ENCODE results near the gene PARD3B. TPM values are rescaled to one million over a fixed set of nuclear protein-coding genes. Genes with fewer than 3 reads are reported as not detected.

Gene PARD3B
- total RNA-seq, 1 donor from 2014 or later = 1.6 TPM

DNA sequence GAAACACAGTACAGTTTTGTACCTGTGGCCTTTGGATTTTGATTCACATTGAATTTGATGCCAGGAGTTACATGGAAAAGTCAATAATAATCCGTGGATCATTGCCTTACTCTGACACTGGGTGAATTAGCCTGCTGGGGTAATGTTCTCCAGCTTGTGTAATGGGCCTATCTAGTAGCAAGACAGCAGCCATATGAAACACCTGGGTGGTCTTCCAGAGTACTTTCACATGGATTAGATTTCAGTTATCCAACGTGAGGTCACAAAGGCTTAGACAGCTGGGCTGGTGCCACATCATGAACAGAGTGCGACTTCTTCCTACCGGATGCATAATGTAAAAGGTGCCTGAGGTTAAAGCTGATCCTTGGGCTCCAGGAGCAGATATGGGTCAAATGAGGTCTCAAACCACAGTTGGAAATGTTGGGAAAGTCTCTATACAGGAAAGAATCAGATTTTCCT lies 486.8 kb downstream of the PARD3B start:
- DNase-seq (ENCODE audit: low read depth) (no peak), FAIRE-seq (no peak)
- Histone ChIP-seq H3K27me3 (ENCODE audit: control insufficient read depth, insufficient read depth, low read length) (no peaks in the 10 kb centered on the region), H3K4me3 (ENCODE audit: low read depth, low read length) (no peak overlapping the region), H3K36me3 (ENCODE audit: control insufficient read depth, insufficient read depth, low read length) (no peaks in the 10 kb centered on the region)
- TF ChIP-seq, protein P1, sequence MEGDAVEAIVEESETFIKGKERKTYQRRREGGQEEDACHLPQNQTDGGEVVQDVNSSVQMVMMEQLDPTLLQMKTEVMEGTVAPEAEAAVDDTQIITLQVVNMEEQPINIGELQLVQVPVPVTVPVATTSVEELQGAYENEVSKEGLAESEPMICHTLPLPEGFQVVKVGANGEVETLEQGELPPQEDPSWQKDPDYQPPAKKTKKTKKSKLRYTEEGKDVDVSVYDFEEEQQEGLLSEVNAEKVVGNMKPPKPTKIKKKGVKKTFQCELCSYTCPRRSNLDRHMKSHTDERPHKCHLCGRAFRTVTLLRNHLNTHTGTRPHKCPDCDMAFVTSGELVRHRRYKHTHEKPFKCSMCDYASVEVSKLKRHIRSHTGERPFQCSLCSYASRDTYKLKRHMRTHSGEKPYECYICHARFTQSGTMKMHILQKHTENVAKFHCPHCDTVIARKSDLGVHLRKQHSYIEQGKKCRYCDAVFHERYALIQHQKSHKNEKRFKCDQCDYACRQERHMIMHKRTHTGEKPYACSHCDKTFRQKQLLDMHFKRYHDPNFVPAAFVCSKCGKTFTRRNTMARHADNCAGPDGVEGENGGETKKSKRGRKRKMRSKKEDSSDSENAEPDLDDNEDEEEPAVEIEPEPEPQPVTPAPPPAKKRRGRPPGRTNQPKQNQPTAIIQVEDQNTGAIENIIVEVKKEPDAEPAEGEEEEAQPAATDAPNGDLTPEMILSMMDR (IDR thresholded peaks at IDR 0.05; ENCODE audit: insufficient read depth, low read length, severe bottlenecking) = no peak

DNA sequence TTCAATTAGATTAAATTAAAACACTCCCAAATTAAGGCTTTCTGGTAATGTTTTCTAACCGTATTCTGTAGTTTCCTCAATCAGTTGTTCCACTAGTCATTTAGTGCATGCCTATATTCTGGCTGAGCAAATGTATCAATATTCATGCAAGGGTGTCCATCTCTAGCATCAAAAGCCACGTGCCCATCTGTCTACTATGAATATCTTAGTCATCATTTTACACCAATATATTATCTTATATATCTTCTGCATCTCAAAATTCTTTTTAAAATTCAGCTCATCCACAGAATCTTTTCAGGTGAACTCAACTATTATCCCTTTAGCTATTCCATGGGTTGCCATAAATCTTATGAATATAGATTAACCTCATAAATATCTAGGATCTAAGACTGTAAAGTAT lies 488.2 kb downstream of the PARD3B start:
- Histone ChIP-seq H3K36me3 (ENCODE audit: control insufficient read depth, insufficient read depth, low read length) (no peaks in the 10 kb centered on the region), H3K4me3 (ENCODE audit: low read depth, low read length) (no peak overlapping the region), H3K27me3 (ENCODE audit: control insufficient read depth, insufficient read depth, low read length) (no peaks in the 10 kb centered on the region)
- FAIRE-seq (no peak), DNase-seq (ENCODE audit: low read depth) (no peak)
- TF ChIP-seq, protein P1 (IDR thresholded peaks at IDR 0.05; ENCODE audit: insufficient read depth, low read length, severe bottlenecking) = no peak

DNA sequence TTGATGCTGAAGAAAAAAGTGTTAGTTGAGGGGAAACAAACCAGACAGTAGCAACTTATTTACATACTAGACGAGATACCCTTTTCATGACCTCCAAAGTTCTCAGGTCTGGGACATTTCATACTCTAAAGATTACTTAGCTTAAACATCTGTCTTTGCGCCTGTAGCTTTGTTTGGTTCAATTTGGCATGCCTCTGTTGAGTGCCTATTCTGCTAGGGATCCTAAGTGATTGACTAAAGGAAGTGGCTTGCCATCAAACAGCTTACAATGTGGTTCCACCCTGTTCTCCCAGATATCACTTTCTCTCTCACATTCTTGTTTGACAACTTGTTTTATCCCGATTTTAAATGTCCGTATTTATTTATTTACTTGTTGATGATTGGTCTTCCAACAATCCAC lies 488.8 kb downstream of the PARD3B start:
- DNase-seq (ENCODE audit: low read depth) (no peak), FAIRE-seq (no peak)
- TF ChIP-seq, protein P1 (IDR thresholded peaks at IDR 0.05; ENCODE audit: insufficient read depth, low read length, severe bottlenecking) = no peak
- no peaks in the 10 kb centered on the region for H3K27me3 ChIP-seq (ENCODE audit: control insufficient read depth, insufficient read depth, low read length)
- H3K4me3 ChIP-seq (ENCODE audit: low read depth, low read length) = no peak overlapping the region
- H3K36me3 ChIP-seq (ENCODE audit: control insufficient read depth, insufficient read depth, low read length) = no peaks in the 10 kb centered on the region

DNA sequence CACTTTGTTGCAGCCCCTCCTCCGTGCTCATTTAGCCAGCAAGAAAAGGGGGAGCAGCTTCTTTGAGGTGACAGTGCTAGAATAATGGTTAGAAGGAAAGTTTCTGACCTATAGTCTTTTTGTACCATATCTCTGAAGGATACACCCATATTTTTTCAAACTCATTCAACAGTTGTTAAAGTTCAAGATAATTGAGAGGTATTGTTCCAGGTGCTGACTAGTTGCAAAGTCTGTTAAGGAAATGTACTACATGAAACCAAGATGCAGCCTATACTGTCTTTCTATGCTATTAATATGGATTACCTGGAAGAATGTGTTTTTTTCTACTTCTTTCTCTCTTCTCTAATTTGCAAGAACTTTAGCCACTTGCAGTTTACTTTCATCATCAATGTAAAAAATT lies 495.0 kb downstream of the PARD3B start:
- DNase-seq (ENCODE audit: low read depth) = no peak
- Histone ChIP-seq H3K36me3 (ENCODE audit: control insufficient read depth, insufficient read depth, low read length) (no peaks in the 10 kb centered on the region), H3K4me3 (ENCODE audit: low read depth, low read length) (no peak overlapping the region), H3K27me3 (ENCODE audit: control insufficient read depth, insufficient read depth, low read length) (no peaks in the 10 kb centered on the region)
- TF ChIP-seq, protein P1 (IDR thresholded peaks at IDR 0.05; ENCODE audit: insufficient read depth, low read length, severe bottlenecking) = no peak
- no peak for FAIRE-seq

DNA sequence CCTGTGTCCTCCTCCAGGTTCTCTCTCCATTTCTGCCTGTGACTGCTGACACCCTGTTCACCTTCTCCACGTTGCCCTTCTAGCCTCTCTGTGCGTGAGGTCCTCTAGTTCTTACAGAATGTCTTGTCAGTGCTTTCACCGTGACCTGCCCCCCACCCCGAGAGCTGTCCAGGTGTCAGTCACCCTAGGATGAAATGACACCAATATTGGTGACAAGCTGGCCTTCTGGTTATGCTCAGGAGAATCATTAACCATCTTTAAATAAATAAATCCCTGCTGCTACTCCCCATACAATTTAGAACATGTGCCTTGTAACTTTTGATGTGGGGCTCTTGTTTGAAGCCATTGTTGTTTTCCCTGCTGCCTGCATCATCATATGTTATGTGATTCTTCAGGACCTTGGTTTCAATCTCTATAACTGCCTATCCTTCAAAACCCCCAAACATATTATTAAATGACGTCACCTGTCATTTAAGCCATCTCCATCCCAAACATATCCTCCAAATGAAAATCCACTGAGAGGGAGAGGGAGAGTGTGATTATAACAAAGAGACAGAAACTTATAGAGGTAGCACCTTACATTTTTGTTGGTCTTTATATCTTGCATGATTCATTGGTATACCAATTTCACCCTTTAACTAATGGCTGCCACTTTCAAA lies 496.3 kb downstream of the PARD3B start:
- DNase-seq (ENCODE audit: low read depth) (no peak), FAIRE-seq (no peak)
- Histone ChIP-seq H3K27me3 (ENCODE audit: control insufficient read depth, insufficient read depth, low read length) (no peaks in the 10 kb centered on the region), H3K36me3 (ENCODE audit: control insufficient read depth, insufficient read depth, low read length) (no peaks in the 10 kb centered on the region), H3K4me3 (ENCODE audit: low read depth, low read length) (no peak overlapping the region)
- TF ChIP-seq, protein P1 (IDR thresholded peaks at IDR 0.05; ENCODE audit: insufficient read depth, low read length, severe bottlenecking) = no peak

DNA sequence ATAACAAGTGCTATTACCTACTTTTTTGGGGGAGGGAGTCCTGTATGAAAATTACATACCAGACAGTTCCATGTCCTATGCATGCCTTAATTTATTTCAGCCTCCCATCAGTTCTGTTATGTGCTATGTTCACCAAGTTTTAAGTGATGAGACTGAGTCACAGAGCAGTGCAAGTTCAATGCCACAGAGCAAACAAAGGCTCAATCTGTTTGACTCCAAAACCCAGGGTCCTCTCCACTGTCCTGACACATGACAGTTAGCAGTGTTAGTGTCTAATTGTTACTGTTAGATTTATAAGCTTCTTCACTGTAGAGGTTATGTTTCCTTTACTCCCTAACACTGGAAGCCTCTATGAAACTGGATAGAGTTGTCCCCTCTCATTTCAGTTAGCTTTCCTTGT lies 498.0 kb downstream of the PARD3B start:
- no peaks in the 10 kb centered on the region for H3K27me3 ChIP-seq (ENCODE audit: control insufficient read depth, insufficient read depth, low read length)
- H3K4me3 ChIP-seq (ENCODE audit: low read depth, low read length) = no peak overlapping the region
- H3K36me3 ChIP-seq (ENCODE audit: control insufficient read depth, insufficient read depth, low read length) = no peaks in the 10 kb centered on the region
- TF ChIP-seq, protein P1 (IDR thresholded peaks at IDR 0.05; ENCODE audit: insufficient read depth, low read length, severe bottlenecking) = no peak
- DNase-seq (ENCODE audit: low read depth) (no peak), FAIRE-seq (no peak)

Data from bronchial epithelial cell (primary cell).